ENCODE results near the gene PITX2. TPM values are rescaled to one million over a fixed set of nuclear protein-coding genes. Genes with fewer than 3 reads are reported as not detected.

Gene PITX2
- total and polyA plus RNA-seq, 10 of the 15 experiments (the other 5 are each of a cell fraction or from before 2014, with no cell fraction given), result not detected

GRCh38 chr4:110589297-110589696, 33.6 kb downstream of the PITX2 start:
- TF ChIP-seq RFX5 (IDR thresholded peaks at IDR 0.05; ENCODE audit: low read depth, low read length), result no peak
- TF ChIP-seq ZNF217 (IDR thresholded peaks at IDR 0.05), result no peak
- no peak for TF ChIP-seq RAD51 (IDR thresholded peaks at IDR 0.05)
- no peak for TF ChIP-seq RCOR1 (conservative IDR thresholded peaks at IDR 0.05; ENCODE audit: low read depth, low read length)
- FAIRE-seq, result no peak
- Histone ChIP-seq H3K4me3 (no peak overlapping the region), H3K9me3 (replicated peaks; ENCODE audit: control insufficient read depth, insufficient read depth, low read length) (no peaks in the 10 kb centered on the region), H3K9ac (ENCODE audit: control insufficient read depth, insufficient read depth, low read length) (no peak overlapping the region), H3K27ac (ENCODE audit: control insufficient read depth, insufficient read depth) (no peak overlapping the region), H3K36me3 (ENCODE audit: control insufficient read depth in 2 of 2, insufficient read depth in 2 of 2, low read length in 1 of 2) (no peaks in the 10 kb centered on the region), H3K27me3 (replicated peaks in 1 of 2; ENCODE audit: control insufficient read depth in 2 of 2, insufficient read depth in 2 of 2, low read length in 1 of 2) (no peaks in the 10 kb centered on the region), H4K20me1 (ENCODE audit: control insufficient read depth, insufficient read depth) (no peaks in the 10 kb centered on the region), H3K79me2 (ENCODE audit: control insufficient read depth, insufficient read depth, low read length) (no peaks in the 10 kb centered on the region), H3K4me1 (ENCODE audit: control insufficient read depth, insufficient read depth, low read length) (no peaks in the 10 kb centered on the region), H3K4me2 (ENCODE audit: control insufficient read depth, insufficient read depth) (no peak overlapping the region), H2AFZ (ENCODE audit: control insufficient read depth, low read depth, low read length) (no peak overlapping the region)
- SMC1A ChIA-PET (ENCODE audit: uncharacterized antibody, unreplicated experiment), result interaction anchor here (0.6 kb wide), 1 partner anchor 602 kb away, joined by 4 read pairs; no protein-coding TSS in a partner anchor
- RAD21 ChIA-PET (ENCODE audit: unreplicated experiment), result no interaction called here
- no peak for DNase-seq (ENCODE audit: low read depth, low spot score)
- POLR2A ChIA-PET, result no interaction called here
- intact Hi-C loops (cut with micrococcal nuclease; ENCODE audit: unreplicated experiment), result no loop called here
- in situ Hi-C loops (cut with MboI), result no loop called here
- CTCF ChIA-PET, result no interaction called here
- BruUV-seq (replicated peaks), result no TSS peak
- no peak for ATAC-seq

- intact Hi-C loops (cut with micrococcal nuclease; ENCODE audit: unreplicated experiment) (no loop called here), in situ Hi-C loops (cut with MboI) (no loop called here)
- H4K20me1 ChIP-seq (ENCODE audit: control insufficient read depth, insufficient read depth), result no peaks in the 10 kb centered on the region
- FAIRE-seq (no peak), DNase-seq (ENCODE audit: low read depth, low spot score) (no peak), ATAC-seq (no peak)
- WGBS (ENCODE audit: insufficient coverage, insufficient replicate concordance, low lambda C conversion rate, missing lambda C conversion rate), result 42% methylated on average over 35 of the region's 36 CpGs
- CTCF ChIA-PET, result no interaction called here
- RAD21 ChIA-PET (ENCODE audit: unreplicated experiment), result no interaction called here
- POLR2A ChIA-PET, result no interaction called here
- TF ChIP-seq DPF2 (IDR thresholded peaks at IDR 0.05), result no peak
- no peak overlapping the region for H3K4me3 ChIP-seq
- no peaks in the 10 kb centered on the region for H3K4me1 ChIP-seq (ENCODE audit: control insufficient read depth, insufficient read depth, low read length)
- no peak overlapping the region for H3K27ac ChIP-seq (ENCODE audit: control insufficient read depth, insufficient read depth)
- SMC1A ChIA-PET (ENCODE audit: uncharacterized antibody, unreplicated experiment), result no interaction called here
- H3K9ac ChIP-seq (ENCODE audit: control insufficient read depth, insufficient read depth, low read length), result no peak overlapping the region
- H2AFZ ChIP-seq (ENCODE audit: control insufficient read depth, low read depth, low read length), result no peak overlapping the region
- no peak overlapping the region for H3K4me2 ChIP-seq (ENCODE audit: control insufficient read depth, insufficient read depth)
- BruUV-seq (replicated peaks), result no TSS peak
- no peaks in the 10 kb centered on the region for H3K36me3 ChIP-seq (ENCODE audit: control insufficient read depth in 2 of 2, insufficient read depth in 2 of 2, low read length in 1 of 2)
- H3K79me2 ChIP-seq (ENCODE audit: control insufficient read depth, insufficient read depth, low read length), result no peaks in the 10 kb centered on the region
- H3K9me3 ChIP-seq (replicated peaks; ENCODE audit: control insufficient read depth, insufficient read depth, low read length), result no peaks in the 10 kb centered on the region
- H3K27me3 ChIP-seq (replicated peaks in 1 of 2; ENCODE audit: control insufficient read depth in 2 of 2, insufficient read depth in 2 of 2, low read length in 1 of 2), result no peaks in the 10 kb centered on the region
These were observed 35.1 kb downstream of the PITX2 start for GRCh38 chr4:110587666-110588285.
